Stimulated activated CD8-positive, alpha-beta memory T cell treated with anti-CD3 and anti-CD28 coated beads, Interleukin-15, amount 100 ng/mL, for 24 hours (primary cell): ENCODE measurements around the gene KCNN3.
A peak's percentile ranks its signal among the peaks of the same experiment; 100 is the strongest.
"Not testable (repeated sequence)": the region's sequence is repeated elsewhere in the genome, so short reads cannot be mapped to it uniquely, and the experiment has no call there.

Source experiments
- DNase-seq: peaks from one replicate; pipeline ENCODE4 v3.0.0-alpha.2; 2020; ENCODE audit warnings: low read depth

The KCNN3 gene

DNA sequence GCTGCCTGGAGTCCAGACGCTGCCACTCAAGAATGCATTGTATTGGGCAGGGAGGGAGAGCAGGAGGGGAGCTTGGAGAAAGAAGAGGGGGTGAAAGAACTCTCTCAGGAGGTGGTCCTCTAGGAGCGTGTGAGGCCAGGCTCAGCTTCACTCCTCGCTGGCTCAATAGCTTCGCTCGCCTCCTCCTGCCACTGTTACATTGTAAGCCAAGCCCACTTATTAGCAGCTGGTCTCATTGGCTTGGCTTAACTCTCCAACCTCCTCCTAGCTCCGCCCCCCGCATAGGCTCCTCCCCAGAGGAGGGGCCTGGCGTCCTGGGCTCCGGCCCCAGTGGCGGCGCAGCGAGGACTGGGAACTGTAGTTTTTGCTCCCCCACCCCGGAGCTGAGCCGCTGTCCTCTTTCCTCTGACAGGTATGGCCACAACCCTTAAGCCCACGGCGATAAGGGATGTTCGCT lies at the start of gene KCNN3:
Gene KCNN3, minus strand, starts transcription at position 167 of the 457 bp plus-strand sequence. CDS start 317 bp downstream, outside the sequence.
- peak; percentile 41 for DNase-seq

DNA sequence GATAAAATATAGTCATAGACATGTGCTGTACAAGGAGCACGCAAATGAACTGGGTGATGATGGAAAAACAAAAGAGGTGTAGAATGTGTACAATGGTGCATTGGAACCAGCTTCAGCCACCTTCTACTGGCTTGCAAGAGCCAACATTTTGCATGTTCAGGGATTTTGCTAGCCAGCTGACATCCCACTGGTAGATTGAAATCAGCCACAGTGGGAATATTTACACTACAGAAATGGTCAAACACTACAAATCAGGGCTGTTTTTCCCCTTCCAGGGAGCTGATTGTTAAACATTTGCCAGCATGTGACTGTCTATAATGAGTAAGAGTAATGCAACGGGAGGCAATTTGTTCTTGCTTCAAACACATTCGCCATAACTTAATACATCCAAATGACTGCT lies 43.2 kb upstream of the KCNN3 start:
- DNase-seq = no peak

DNA sequence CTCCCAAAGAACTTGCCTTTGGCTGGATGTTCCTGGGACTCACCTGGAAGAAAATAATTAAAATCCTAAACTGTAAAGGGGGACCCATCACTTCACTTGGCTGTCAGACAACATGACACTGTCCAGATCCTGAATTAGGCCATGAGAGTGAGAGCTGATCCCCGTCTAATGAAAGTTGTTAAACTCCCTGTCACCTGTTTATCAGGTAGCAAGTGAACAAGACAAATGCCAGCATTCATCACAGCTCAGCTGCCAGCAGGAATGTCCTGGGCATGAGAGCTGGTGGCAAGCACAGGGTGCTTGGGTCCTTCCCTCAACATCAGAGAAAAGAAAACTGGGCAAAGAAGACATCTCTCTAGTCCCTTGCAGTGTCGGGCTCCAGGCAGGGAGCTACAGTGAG lies 42.7 kb upstream of the KCNN3 start:
- DNase-seq = no peak

DNA sequence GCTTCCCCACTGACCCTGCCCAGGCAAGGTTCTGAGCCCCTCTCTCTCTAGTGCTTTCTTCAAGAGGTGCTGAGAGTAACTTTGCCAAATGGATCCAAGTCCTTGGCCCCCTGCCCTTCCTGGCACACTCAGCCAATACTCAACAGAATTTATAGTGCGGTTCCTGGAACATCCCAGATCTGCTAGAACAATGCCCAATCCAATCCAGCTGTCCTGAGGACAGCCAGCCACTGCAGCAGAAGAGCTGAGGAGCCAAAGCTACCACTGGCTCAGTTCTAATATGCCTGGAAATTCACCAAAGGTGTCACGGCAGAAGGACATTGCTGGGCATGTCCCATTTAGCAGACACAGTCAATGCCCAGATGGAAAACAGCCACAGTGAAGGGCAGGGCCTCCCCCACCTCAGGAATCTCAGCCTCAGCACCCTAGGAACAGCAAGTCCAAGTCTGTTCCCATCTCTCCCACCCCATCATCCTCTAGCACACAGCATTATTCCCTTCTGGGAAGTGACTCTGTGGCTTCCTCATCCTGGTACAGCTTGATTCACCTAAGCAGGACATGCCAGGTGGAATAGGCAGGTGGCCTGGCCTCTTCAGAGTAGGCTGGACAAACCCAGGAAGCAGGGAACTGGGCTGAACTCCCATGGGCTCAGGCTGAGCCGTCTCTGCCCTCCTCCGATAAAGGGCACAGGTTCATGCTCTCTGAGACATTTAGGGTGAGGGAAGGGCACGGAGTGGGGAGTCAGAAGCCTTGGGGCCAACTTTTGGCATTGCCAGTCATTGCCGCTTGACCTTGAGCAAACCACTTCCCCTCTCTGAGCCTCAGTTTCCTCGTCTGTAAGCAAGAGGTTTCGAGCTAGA lies 41.8 kb upstream of the KCNN3 start:
- no peak for DNase-seq

DNA sequence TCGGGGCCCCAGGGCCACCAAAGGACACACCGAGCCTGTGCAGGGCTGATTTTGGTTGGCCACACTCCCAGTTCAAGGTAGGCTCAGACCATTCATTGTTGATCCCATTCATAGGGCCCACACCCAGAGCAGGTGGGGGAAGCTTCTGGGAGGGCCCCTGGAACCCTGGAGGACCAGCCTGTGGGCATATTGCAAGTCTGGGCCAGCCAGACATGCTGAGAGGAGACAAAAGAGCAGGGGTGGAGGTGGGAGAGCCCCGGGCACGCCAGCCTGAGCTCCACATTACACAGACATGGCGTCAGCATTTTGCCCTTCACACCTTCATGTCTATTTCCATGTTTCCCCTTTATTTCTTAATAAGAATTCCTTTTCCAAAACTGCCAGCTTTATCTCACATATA lies 40.8 kb upstream of the KCNN3 start:
- DNase-seq = no peak

DNA sequence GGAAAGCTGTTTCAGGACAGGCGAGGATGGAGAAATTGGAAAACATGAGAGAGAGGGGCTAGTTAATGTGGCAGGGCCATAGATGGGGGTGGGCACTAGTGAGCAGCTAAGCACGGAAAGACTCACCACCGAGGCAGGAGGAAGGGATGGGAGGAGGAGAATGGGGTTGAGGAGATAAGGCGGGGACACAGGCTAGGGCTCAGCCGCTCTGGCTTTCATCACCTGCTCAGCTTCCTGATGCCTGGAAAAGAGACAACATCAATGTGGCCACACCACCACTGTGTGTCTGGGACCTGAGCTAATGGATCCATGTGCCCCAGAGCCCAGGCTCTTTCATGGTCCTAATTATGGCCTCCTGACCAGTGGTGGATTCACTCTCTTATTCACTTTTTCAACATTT lies 38.9 kb upstream of the KCNN3 start:
- DNase-seq = no peak

DNA sequence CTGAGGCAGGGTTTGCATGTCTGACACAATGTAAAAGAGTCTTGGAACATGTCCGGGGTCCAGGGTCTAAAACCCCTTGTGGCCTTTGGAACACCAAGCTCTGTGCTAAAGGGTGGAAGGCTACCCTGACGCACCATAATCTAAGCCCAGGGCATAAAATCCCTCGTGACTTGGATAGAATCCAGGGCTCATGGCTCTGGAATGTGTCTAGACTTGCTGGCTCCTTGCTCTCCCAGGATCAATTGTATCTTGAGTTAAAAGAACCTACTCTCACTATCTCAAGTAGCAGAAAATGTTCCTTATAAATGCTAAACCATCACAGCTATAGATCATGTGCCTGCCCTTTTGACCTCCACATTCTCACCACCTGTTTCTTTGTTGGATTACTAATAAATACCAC lies 38.0 kb upstream of the KCNN3 start:
- not testable (repeated sequence) for DNase-seq

DNA sequence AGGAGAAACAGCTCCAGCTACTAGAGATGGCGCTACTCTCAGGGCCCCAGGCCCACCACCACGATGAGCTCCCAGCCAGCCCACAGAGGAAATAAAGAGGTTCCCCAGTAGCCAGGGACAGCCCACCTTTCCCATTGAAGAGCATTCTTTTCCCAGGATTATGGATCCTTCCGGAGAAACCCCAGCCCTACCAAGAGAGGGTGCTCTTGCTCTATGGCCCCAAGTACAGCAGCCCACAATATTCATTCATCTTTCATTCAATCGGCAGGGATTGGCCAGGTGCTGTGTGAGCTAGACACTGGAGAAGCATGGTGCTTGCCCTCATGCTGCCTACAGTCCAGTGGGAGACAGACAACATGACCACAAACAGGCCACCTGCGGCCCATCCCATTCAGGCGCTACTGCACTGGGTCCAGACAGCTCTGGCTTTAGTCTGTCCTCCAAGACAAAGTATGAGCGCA lies 36.6 kb upstream of the KCNN3 start:
- DNase-seq = no peak

DNA sequence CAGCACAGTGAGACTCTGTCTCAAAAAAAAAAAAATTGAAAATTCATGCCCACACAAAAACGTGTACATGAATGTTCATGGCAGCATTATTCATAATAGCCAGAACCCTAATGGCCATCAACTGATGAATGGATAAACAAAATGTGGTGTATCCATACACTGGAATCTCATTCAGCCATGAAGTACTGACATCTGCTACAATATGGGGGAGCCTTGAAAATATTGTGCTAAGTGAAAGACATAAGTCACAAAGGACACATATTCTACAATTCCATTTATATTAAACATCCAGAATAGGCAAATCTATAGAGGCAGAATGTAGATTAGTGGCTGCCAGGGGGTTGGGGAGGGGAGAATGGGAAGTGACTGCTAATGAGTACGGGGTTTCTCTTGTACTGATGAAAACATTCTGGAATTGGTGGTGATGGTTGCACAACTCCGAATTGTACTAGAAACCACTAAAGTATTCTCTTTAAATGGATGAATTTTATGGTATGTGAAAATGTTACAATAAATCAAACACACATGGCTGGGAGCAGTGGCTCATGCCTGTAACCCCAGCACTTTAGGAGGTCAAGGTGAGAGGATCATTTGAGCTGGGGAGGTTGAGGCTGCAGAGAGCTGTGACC lies 33.0 kb upstream of the KCNN3 start:
- DNase-seq = no peak

DNA sequence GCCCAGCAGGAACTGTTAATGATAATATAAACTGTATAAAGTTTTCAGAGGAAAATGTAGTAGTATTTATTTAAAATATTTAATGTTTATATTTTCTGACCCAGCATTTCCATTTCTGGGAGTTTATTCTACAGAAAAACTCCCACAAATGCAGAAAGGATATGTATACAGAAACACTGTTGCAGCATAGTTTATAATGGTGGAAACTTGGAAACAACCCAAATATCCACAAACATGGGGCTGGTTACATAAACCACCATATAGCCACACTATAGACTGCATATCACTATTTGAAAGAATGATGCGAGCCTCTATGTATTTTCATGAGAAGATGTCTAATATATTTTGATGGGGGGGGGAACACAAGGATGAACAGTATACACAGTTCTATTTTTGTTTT lies 31.5 kb upstream of the KCNN3 start:
- DNase-seq = no peak

DNA sequence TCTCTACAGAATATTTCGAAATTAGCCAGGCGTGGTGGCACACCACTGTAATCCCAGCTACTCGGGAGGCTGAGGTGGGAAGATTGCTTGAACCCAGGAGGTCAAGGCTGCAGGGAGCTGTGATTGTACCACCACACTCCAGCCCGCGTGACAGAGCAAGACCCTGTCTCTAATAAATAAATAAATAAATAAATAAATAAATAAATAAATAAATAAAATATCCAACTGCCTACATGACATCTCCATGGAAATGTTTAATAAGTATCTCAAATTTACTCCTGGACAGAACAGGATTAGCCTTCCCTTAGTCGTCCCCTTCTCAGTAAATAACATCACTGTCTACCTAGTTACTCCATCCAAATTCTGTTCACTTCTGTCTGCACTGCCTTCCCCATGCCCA lies 29.0 kb upstream of the KCNN3 start:
- no peak for DNase-seq

DNA sequence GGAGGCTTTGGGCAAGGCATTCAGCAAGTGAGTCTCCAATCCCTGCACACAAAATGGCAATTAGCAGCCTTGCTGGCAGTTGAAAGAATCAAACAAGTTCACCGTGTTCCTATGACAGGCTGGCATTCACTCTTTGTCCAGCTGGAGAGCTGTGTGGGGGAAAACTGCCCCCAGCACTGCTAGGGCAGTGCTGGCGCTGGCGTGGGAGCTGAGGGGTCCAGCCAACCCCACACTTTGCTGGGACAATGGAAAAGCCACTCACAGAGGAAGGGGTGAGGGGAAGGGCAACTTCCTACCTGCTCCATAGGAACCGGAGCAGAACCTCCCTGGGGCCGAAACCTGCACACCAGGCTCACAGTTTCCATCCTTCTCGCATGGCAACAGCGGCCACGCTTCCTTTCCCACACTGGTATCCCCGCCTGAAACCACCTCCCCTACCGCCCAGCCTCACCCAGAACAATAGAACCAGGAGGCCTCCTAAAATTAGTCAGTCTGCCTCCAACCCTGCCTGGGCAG lies 26.7 kb upstream of the KCNN3 start:
- DNase-seq = no peak

DNA sequence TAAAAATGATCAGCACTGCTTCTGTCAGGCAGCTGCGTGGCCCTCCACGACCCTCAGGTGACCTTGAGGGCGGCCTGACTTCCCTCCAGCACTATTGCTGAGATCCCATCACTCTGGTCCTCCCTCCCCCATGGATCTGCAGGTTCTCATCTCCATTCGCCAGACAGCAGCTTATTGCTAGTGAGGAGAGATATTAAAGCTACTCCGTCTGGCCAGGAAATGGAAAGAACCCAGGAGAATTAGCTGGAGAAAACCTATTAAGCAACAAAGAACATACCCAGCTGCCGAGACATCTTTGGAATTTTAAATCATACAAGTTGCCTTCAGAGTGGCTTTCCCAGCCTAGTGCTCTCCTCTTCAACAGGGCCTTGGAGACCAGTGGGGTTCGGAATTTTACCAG lies 25.7 kb upstream of the KCNN3 start:
- no peak for DNase-seq

DNA sequence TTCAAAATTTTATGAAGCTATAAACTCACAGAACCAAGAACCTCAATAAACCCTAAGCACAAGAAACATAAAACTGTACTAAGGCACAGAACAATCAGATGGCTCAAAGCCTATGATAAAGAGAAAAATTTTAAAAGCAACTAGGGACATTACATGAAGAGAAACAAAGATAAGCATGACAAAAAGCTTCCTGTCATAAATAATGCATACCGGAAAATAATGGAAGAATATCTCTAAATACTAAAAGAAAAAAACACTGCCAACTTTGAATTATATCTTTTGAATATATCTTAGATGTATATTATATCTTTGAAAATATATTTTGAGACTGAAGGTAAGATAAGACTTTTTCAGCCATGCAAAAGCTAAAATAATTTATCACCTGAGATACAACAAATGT lies 21.4 kb upstream of the KCNN3 start:
- no peak for DNase-seq

DNA sequence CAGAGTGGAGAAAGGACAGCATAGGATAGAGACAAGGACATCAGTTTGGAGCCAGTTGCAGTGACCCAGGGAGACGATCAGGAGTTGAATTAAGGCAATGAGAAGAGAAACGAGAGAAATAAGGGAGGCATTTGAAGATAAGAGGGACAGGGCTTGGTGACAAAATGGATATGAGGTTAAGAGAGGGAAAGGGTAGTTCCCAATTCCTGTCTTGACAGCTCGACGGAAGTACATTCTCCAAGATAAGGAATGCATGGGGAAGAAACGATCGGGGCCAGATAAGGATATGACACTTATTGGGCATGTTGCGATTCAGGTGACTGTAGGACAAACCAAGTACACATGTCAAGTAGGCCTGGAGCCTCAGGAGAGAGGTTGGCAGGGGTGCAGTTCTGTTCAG lies 18.7 kb upstream of the KCNN3 start:
- no peak for DNase-seq

DNA sequence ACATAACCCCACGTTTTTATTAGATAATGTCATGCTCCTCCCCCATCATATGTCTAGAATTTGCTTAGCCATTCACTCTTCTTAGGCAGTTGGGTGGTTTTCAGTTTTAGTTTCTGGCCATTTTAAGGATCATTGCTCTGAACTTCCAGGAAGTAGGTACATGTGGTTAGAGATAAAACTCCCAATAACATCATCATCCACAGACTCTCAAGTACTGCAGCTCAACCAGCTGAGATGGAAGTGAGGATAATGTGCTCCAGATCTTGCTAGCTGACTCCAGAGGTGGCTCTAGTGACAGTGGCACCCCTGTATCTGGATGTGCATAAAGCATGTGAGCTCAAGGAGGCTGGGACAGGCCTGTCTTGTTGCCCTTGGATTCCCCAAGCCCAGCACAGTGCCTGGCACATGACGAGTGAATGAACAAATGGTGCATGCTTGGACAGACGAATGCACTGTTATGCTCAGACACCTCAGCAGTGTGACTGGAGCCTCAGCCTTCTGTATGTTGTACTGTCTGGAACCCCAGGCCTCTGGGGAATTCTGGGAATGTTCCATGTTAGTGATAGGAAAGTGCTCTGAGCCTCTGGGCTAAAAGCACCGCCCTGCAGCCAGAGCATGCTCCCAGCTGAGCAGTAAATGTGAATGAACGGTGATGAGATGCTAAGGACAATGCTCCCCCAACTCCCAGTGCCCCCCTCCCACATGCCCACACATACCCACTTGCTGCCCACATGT lies 16.4 kb upstream of the KCNN3 start:
- no peak for DNase-seq

DNA sequence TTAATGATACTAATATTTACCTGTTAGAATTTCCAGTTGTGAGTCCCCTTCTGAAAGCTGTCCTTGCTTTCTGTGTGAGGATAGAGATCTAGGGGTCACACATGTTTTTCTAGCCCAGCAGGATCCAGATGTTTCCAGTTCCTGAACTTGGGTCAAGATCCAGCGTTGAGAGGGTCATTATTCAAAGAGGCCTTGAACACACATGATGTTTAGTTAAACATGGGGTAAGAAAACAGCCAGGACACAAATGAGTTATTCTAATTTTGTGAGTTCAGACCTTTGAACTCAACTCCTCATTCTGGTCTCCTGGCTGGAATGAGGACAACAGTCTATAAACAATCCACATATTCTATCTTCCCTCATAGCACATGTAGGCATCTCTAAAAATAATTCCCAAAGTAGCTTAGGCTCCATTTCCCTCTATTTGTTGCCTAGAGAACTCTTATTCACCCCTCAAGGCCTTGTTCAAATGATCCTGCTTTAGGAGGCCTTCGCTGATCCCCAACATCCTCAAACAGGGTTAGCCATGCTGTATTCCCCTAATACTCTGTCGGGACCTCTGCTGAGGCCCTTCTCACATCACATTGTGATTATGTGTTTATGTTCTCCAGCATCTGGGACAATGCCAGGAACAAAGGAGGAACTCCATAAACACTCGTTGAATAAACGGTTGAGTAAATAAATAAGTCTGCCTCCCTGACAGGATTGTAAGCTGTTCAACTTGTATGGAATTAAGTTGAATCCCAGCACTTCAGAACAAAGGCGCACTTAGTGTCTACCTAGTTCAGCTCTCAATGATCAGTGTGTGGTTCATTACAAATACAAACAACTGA lies 15.0 kb upstream of the KCNN3 start:
- DNase-seq = no peak

DNA sequence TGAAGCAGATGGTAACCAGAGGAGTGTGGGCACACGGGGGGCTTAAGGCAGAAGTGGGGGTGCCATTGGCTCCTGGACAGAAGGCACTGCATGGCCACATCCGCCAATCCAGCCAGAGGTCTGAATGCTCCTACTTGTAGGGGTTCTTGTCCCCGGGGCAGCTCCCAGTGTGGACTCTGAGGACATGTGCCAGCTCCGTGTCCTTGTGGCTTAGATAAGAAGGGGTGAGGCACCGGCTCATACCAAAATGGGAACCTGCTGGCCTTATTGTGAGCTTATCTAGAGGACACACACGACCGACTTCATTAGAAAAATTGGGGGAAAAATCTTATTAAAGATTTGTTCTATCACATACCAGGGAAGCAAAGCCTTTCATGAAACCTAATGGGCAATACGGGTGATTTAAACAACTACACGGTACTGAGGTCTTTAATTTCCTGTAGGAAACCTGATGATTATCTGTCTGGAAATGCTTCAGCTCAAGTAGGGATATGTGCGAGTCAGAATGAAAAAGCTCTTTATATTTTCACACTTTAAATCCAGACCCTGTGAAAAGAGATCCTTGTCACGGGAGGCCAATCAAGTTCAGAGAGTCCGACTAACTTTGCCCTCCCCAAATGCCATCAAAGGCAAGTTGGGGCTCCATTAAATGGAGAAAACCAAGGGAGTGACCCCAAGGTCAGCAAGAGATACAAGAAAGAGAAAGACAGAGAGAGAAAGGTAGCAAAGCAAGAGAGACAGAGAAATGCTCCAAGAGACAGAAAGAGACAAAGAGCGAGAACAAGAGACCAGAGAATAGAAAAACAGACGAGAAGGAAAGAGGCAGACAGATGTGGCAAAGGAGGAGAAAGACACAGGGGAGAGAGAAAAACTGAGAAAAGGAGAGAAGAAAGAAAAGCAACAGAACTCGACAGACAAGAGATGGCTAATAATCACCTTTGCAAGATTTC lies 14.1 kb upstream of the KCNN3 start:
- no peak for DNase-seq

DNA sequence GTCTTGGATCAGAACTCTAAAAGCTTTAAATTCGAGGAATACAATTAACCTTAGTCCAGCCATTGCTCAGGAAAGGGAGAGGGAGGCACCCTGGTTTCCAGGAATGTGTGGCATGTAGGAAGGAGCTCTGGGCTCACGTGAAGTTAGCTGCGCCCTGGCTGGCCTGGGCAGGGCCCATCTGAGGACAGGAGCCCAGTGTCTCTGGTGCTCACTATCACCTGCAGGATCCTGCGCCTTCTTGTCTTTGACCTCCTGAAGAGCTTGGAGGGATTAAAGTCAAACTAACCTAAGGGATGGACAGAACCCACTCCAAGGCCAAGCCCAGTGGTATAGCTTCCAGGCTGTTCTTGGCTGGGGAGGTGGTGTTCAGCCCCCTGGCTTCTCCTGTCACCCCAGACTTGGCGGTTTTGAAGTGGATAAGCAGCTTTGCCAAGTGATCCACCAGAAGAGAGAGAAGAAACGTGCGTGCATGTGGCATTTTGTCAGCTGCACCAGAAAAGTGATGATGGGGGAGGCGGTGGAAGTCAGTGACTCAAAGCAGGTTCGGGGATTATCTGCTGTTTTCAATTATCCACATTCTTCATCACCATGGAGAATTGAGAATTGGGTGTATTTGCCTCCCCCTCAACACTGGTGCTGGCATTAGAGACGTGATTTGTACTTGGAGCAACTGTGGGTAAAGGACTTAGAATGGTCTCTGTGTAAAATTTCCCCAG lies 11.9 kb upstream of the KCNN3 start:
- no peak for DNase-seq

DNA sequence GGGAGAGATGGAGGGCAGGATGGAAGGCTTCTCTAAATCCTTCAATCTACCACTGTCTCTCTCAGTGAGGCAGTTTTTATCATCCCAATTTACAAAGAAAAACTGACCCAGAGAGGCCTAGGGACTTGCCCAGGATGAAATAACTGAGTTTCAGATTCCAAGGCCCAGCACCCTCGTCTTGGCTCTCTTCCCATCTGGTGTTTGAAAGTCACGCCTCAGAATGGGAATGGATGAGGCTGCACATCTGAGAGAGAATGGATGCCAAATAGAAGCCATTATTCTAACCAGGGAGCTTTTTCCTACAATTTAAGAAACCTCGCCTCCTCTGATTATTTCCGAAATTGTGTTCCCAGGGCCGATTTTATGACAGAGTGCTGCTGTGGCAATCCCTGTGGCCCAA lies 10.6 kb upstream of the KCNN3 start:
- DNase-seq = no peak
